Islet of Langerhans (tissue), 1 donor: Measurements from ENCODE around the gene NRP1.

Source experiments
- FAIRE-seq: peaks from one replicate; lab custom pipeline; 2011; peaks lifted over from hg19 to GRCh38; lab: Jason Lieb, UNC

The NRP1 gene

GRCh38 chr10:33183655-33184054, 150.8 kb downstream of the NRP1 start:
- no peak for FAIRE-seq

- no peak for FAIRE-seq
Measured at GRCh38 chr10:33180921-33181320, 153.5 kb downstream of the NRP1 start.

GRCh38 chr10:33180390-33180789, 154.1 kb downstream of the NRP1 start:
- no peak for FAIRE-seq

- FAIRE-seq = no peak
Measured at GRCh38 chr10:33179067-33179466, 155.4 kb downstream of the NRP1 start.

- no peak for FAIRE-seq
Measured at GRCh38 chr10:33178026-33178755, 156.3 kb downstream of the NRP1 start.

- no peak for FAIRE-seq
Measured at GRCh38 chr10:33176688-33177087, 157.8 kb downstream of the NRP1 start.

- FAIRE-seq = no peak
Measured at GRCh38 chr10:33174674-33175434, 159.6 kb downstream of the NRP1 start.

GRCh38 chr10:33165911-33166310, 168.6 kb downstream of the NRP1 start:
- no peak for FAIRE-seq

GRCh38 chr10:33164060-33164709, 170.3 kb downstream of the NRP1 start:
- no peak for FAIRE-seq

- FAIRE-seq = no peak
Measured at GRCh38 chr10:33162248-33162575, 172.3 kb downstream of the NRP1 start.

GRCh38 chr10:33161550-33162247, 172.8 kb downstream of the NRP1 start:
- no peak for FAIRE-seq

- no peak for FAIRE-seq
Measured at GRCh38 chr10:33160151-33160550, 174.3 kb downstream of the NRP1 start.

GRCh38 chr10:33157103-33157502, 177.4 kb downstream of the NRP1 start:
- no peak for FAIRE-seq

- FAIRE-seq = peak; percentile 100
Measured at GRCh38 chr10:33155720-33156638, 178.5 kb downstream of the NRP1 start.

GRCh38 chr10:33154590-33154989, 179.9 kb downstream of the NRP1 start:
- no peak for FAIRE-seq

GRCh38 chr10:33153968-33154327, 180.5 kb downstream of the NRP1 start:
- FAIRE-seq = no peak

- no peak for FAIRE-seq
Measured at GRCh38 chr10:33153251-33153967, 181.1 kb downstream of the NRP1 start.

GRCh38 chr10:33152750-33153149, 181.7 kb downstream of the NRP1 start:
- FAIRE-seq = no peak

- FAIRE-seq = no peak
Measured at GRCh38 chr10:33152146-33152545, 182.3 kb downstream of the NRP1 start.

- no peak for FAIRE-seq
Measured at GRCh38 chr10:33151344-33151864, 183.1 kb downstream of the NRP1 start.

- no peak for FAIRE-seq
Measured at GRCh38 chr10:33150889-33151288, 183.6 kb downstream of the NRP1 start.
